PFSK-1 (cell line): ENCODE measurements around the gene PRKN.

ENCODE experiments used
- POLR2AphosphoS5 ChIP-seq: IDR thresholded peaks from 2 replicates; pipeline ENCODE4 v1.6.1; 2012; ENCODE audit warnings: low read depth, mild to moderate bottlenecking, control low read depth, low read length, moderate library complexity
- REST ChIP-seq, 2 experiments: IDR thresholded peaks; 2 replicates each; pipeline versions ENCODE4 v1.6.1 to v1.8.0; 2011 to 2012; ENCODE audit warnings: low read depth in 2 of 2, low read length in 2 of 2, control low read depth in 1 of 2, inconsistent platforms in 1 of 2, mild to moderate bottlenecking in 1 of 2, moderate library complexity in 1 of 2; ENCODE audit not compliant: insufficient read depth in 1 of 2
- SIN3A ChIP-seq: IDR thresholded peaks from 2 replicates; pipeline ENCODE4 v1.6.1; 2012; ENCODE audit warnings: mild to moderate bottlenecking, low read length, moderate library complexity, borderline replicate concordance; ENCODE audit not compliant: insufficient read depth
- TAF1 ChIP-seq: IDR thresholded peaks from 2 replicates; pipeline ENCODE4 v1.6.1; 2012; ENCODE audit warnings: low read length, control low read depth, borderline replicate concordance; ENCODE audit not compliant: insufficient read depth

DNA sequence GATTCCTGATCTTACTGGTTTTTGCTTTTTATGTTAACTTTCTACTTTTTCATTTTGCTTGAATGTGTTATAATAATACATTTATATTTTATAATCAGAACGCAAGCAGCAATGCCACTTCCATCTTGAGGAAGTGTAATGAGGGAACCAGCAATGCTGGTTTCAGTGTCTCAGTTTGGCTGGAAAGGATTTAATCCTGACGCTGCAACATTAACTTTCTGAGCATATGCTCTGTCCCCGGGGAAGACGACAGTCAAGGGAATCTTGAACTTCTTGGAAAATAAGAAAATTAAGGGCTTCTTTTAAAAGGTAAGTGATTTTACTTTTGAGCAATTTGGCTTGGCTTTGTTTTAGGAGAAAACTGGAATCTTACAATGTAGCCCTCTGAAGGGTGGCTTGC is 1248.2 kb downstream of the PRKN start:
- TF ChIP-seq POLR2AphosphoS5 (no peak), TAF1 (no peak), SIN3A (no peak), REST (IDR thresholded peaks at IDR 0.05; ENCODE audit: insufficient read depth in 1 of 2, low read depth in 2 of 2, low read length in 2 of 2) (no peak)
